HG03439 (cell line): Measurements from ENCODE around the gene ZNF569.
"Not testable (repeated sequence)": the region's sequence is repeated elsewhere in the genome, so short reads cannot be mapped to it uniquely, and the experiment has no call there.

Experiments
- ATAC-seq: cut with Tn5 transposase; IDR thresholded peaks from one replicate; pipeline ENCODE4 v1.9.1; 2021; ENCODE audit warnings: mild to moderate bottlenecking, moderate library complexity; ENCODE audit not compliant: unreplicated experiment

ZNF569 gene

DNA sequence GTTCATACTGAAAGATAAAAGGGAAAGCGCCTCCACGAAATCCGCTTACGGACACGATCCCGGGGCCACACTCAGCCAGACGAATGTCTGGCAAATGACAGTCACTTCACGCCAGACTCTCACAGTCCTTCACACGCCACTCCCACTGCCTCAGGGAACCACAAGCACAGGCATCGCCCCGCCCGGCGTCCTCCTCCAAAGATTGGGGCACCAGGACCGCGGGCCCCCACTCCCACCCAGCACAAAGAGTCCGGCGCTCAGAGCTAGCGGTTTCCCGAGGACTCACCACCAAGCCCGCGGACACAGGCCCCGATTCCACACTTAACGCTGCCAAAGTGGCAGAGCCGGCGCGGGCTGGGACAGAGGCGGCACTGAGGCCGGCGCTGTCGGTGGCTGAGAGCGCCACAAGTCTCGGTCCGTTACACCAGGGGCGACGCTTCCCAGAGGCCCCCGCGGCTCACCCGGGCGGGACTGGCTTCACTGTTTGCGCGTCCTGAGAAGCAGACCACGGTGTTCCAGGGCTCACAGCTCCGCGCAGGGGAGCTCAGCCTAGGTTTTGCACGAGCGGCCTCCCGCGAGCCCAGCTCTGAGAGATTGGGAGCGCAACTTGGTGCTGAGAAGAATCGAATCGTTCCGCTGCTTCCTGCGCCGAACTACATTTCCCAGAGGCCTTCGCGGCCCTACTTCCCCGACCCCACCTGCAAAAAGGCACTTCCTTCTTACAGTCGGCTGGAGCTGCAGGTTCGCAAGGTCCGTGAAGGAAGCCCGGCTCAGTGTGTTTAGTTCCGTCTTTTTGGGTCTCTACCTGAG lies at the start of gene ZNF569:
Gene ZNF569, minus strand, starts transcription at position 647 of the 810 bp plus-strand sequence. CDS start 22,523 bp downstream, outside the sequence.
- ATAC-seq, result peak; percentile 66

DNA sequence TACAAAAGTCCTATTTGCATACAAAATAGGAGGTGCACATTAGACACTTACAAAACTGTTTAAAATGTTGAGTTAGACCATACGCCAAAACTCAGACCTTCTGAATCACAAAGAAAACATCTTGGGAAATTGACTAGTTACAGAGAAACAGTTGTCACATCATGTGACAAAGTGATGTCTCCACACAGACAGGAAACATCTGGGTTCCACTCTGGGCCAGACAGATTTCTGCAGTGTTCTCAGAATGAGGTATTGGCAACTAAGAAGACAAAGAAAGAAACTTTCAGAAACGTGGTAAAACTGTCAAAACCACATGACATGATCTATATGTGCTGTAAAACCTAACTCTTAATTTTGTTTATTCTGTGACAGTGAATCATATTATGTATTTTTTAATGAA lies 46.2 kb upstream of the ZNF569 start:
- no peak for ATAC-seq

DNA sequence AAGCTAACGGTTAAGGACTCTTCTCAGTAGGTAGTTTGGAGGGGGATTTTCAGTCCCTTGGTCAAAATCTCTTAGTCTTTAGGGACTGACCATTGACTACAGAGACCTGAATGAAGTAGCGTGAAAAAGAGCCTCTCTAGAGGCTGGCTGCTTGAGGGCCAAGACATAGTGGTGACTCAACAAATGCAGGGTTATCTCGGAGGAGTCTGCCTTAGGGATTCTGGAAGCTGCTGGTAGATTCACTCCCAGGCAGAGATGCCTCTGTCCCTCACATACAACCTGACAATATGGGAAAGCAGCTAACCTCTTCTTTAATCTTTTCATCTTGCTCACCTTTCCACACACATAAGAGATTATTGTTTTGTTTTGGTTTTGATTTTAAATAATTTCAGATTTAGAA lies 44.6 kb upstream of the ZNF569 start:
- ATAC-seq, result no peak

DNA sequence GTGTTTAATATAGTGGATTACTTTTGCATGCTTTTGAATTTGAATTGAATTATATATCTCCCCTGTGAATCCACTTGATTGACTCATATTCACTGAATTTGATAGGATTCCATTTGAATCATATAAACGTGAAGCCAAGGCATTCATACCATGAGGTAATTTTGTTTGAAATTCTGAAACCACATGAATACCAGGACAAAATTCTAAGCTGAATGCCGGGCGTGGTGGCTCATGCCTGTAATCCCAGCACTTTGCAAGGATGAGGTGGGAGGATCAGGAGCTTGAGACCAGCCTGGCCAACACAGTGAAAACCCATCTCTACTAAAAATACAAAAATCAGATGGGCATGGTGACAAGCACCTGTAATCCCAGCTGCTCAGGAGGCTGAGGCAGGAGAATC lies 43.9 kb upstream of the ZNF569 start:
- no peak for ATAC-seq

DNA sequence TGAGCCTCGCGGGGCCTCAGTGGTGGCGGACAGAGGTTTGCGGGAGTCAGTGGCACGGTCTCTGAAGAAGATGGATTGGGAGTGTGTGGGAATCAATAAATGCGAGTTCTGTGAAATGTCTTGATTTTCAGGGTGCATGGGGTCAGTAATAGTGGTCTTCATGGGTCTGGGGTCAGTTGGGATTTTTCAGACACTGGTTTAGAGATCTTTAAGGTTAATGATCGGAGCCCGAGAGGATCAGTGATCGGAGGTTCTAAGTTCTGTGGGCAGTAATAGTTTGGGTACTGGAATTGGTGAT lies 39.9 kb upstream of the ZNF569 start:
- no peak for ATAC-seq

DNA sequence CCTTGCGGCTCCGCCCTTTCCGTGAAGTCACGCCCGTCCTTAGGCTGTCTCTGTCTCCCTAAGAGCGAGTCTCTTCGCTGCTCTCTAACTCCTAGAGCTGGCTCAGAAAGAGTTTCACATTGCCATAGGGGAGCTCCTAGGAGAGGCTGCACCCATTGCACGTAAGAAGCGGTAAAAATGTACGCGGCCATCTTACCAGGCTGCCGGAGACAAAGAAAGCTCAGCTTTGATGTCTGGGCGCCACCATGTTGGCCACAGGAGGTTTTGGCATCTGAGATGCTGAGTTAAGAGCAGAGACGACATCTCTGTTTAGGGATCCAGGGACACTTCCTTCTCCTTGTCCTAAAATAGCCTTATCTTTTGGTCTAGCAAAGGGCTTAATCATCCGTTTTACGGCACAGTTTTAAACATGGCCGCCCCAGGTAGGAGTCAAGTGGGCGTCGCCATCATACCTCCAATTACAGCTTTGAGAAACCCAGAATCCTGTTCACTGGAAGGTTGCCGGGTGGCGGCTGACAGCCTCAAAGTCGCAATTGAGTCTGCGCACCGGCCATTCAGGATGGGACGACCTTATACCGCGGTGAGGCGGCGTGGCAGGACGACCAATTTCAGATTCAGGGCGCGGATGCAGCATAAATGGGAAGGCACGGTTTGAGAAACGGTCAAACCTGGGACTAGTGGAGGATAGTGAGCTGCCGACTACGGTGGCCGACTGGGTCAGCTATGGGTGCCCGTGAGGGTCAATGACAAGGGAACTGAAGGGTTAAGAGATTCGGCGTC lies 39.3 kb upstream of the ZNF569 start, which contains the start of gene ZNF793:
Gene ZNF793, plus strand, starts transcription at position 553 of the 780 bp plus-strand sequence. CDS start 16,501 bp downstream, outside the sequence.
- ATAC-seq, result no peak

DNA sequence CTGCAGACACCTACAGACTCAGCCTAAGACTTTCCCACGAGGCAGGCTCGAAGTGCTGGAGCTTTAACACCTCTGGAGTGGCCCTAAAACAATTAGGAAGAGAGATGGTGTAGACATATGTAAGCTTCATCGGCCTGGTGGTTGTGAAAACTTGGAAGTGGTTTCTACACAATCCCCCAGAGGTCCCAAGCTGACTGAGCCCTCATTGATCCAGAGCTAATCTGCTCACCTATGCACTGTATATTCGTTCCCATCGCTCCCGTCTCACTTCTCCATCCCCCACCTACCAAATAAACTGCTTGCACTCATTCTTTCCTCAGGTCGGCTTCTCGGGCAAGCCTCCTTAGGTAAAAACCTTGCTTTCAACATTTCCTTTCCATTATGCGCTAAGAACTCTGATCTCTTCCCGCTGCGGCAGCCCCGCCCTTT lies 38.7 kb upstream of the ZNF569 start:
- ATAC-seq, result no peak

DNA sequence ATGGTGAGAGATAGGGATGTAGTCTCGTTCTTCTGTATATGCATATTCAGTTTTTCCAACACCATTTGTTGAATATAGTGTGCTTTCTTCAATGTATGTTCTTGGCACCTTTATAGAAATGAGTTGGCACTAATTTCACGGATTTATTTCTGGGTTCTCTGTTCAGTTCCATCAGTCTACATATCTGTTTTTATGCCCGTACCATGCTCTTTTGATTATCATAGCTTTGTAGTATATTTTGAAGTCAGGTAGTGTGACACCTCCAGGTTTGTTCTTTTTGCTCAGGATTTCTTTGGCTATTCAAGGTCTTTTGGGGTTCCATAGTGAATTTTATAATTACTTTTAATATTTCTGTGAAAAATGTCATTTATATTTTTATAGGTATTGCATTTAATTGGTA lies 25.0 kb upstream of the ZNF569 start:
- no peak for ATAC-seq

DNA sequence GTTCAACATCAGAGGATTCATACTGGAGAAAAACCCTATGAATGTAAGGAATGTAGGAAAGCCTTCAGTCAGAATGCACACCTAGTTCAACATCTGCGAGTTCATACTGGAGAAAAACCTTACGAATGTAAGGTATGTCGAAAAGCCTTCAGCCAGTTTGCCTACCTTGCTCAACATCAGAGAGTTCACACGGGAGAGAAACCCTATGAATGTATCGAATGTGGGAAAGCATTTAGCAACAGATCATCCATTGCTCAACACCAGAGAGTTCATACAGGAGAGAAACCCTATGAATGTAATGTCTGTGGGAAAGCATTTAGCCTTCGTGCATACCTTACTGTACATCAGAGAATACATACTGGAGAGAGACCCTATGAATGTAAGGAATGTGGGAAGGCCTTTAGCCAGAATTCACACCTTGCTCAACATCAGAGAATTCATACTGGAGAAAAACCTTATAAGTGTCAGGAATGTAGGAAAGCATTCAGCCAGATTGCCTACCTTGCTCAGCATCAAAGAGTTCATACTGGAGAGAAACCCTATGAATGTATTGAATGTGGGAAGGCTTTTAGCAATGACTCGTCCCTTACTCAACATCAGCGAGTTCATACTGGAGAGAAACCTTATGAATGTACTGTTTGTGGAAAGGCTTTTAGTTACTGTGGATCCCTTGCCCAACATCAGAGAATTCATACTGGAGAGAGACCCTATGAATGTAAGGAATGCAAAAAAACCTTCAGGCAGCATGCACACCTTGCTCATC lies 17.3 kb upstream of the ZNF569 start:
- no peak for ATAC-seq

DNA sequence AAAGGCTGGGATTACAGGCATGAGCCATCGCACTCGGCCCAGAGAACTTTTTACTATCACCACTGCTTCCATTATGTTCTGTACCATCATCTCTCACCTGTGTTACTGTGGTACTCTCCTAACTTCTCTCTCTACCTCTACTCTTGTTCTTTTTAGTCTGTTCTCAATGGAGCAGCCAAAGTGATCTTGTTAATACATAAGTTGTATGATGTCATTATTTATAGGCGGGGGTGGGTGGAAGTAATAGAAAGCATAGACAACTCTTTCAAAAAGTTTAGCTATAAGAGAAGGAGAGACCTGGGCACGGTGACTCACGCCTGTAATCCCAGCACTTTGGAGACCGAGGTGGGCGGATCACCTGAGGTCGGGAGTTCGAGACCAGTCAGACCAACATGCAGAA lies 4.9 kb upstream of the ZNF569 start:
- no peak for ATAC-seq

DNA sequence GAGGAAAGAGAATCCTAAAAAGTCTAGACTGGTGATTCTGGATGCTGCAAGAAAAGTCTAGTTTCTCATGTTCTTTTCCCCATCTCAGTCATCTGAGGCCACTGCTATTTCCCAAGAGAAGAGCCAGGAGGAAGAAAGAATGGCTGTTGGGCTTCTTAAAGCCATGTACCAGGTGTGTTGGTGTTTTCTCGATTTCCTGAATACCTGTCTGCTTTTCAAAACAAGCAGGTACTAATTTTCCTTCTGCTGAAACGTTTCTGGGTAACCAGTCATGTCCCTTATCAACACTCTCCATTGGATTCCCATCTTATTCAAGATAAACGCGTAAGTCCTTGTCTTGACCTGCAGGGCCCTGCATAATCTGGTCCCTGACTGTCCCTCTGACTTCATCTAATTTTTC lies 3.0 kb upstream of the ZNF569 start:
- ATAC-seq, result no peak

DNA sequence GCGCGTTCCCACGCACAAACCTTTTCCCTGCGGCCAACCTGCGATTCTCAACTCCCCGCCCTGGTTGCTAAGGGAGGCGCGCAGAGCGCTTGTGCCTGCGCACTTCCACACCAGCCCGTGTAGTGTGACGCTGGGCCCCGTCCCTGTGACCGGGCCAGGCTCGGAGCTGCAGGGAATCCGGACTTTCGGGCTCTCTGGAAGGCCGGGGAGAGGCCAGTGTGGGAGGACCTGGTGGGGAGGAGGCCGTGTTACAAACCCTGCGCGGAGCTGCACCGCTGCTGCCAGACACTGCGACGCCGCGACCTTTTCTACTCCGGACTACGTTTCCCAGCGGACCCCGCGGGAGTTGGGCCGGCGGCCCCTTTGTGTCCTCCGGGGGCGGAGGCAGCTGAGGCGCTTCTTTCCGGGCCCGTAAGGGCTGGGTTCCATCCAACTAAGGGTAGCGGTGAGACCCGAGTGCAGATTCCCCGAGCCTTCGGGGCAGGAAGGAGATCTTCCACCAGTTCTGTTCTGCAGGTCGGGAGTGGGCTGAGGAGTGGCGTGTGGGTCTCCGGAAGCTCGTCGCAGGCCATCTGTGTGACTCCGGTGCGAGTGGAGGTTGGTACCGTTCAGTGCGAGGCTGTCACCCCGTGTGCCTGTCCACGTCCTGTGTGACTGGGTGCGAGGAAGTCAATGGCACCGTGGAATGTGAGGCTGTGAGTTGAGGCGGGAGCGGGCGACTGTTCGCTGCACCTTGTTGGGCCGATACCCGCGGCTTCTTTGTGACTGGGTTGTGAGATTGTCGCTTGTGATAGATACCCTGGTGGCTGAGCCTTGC lies 1.9 kb upstream of the ZNF569 start, which contains the start of gene ZNF570:
Gene ZNF570, plus strand, starts transcription at position 396 of the 817 bp plus-strand sequence. CDS start 999 bp downstream, outside the sequence.
- peak; percentile 57 for ATAC-seq

DNA sequence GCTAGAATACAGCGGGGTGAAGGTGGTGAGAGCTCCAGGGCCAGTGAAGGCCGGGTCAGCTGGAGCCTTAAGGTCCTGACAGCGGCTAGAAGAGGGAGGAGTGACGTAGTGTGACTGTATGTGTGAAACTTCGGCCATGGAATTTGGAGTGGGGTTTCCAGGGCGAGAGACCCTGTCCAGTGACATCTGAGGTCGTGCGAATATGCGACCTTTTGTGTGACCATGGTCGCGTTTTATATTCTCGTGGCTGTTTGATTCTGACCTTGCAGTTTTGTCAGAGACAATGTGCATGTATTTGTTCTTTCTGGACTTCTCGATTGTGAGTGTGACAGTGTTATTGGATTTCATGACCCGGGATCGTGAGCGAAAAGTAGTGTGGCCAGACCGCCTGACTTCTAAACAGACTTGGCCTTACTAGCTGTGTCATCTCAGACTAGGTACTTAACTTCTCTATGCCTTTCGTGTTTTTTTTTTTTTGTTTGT lies 405 bp upstream of the ZNF569 start:
- no peak for ATAC-seq

DNA sequence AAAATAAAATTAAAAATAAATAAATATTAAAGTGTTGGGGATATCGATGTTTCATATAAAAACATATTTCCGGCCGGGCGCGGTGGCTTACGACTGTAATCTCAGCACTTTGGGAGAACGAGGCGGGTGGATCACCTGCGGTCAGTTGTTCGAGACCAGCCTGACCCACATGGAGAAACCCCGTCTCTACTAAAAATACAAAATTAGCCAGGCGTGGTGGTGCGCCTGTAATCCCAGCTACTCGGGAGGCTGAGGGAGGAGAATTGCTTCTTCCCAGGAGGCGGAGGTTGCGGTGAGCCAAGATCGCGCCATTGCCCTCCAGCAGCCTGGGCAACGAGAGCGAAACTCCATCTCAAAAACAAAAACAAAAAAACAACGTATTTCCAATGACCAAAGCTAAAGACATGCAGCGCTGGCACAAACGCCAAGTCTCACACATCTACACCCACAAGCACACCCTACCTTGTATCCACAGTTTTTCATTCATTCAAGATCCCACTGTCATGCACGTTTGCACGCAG lies 907 bp downstream of the ZNF569 start:
- no peak for ATAC-seq

DNA sequence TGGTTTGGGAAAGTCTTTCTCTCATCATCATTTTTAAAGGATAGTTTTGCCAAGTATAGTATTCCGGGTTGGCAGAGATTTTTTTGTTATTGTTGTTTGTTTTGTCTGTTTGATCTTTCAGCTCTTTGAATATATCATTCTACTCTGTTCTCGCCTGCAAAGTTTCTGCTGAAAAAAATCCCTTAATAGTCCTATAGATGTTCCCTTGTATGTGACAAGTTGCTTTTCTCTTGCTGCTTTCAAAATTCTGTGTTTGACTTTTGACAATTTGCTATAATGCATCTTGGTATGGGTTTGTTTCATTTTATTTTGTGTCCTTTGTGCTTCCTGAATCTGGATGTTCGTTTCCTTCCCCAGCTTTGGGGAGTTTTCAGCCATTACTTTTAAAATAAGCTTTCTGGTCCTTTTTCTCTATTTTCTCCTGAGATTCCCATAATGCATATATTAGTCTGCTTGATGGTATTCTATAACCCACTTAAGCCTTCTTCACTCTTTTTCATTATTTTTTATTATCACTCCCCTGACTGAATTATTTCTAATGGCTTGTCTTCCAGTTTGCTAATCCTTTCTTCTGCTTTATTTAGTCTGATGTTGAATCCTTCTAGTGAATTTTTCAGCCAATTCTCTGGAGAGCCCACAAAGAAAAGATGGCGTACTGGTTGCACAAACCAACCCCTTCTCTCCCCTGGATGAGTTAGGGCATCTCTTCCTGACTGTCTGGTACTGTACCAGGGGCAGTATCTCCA lies 14.6 kb downstream of the ZNF569 start:
- no peak for ATAC-seq

DNA sequence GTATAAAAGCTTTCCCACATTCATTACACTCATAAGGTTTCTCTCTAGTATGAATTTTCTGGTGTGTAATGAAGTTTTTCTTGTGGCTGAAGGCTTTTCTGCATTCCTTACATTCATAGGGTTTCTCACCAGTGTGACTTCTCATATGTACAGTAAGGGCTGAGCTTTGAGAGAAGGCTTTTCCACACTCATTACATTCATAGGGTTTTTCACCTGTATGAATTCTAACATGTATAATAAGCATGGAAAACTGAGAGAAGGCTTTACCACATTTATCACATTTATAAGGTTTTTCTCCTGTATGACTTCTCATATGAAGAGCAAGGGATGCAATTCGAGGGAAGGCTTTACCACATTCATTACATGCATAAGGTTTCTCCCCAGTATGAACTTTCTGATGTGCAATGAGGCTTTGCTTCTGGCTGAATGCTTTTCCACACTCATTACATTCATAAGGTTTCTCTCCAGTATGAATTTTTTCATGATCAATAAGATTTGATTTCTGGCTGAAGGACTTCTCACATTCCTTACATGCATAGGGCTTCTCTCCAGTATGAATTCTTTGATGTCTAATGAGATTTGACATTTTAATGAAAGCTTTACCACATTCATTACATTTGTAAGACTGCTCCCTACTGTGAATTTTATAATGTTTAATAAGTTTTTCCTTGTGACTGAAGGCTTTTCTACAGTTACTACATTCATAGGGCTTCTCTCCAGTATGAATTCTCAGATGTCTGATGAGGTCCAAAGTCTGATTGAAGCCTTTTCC lies 53.7 kb downstream of the ZNF569 start:
- ATAC-seq, result no peak

DNA sequence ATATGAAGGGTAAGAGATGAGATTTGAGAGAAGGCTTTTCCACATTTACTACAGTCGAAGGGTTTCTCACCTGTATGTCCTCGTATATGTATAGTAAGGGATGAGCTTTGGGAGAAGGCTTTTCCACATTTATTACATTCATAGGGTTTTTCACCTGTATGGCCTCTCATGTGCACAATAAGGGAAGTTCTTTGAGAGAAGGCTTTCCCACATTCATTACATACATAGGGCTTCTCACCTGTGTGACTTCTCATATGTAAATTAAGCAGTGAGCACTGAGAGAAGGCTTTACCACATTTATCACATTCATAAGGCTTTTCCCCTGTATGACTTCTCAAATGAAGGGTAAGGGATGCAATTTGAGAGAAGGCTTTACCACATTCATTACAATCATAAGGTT lies 54.5 kb downstream of the ZNF569 start:
- no peak for ATAC-seq

DNA sequence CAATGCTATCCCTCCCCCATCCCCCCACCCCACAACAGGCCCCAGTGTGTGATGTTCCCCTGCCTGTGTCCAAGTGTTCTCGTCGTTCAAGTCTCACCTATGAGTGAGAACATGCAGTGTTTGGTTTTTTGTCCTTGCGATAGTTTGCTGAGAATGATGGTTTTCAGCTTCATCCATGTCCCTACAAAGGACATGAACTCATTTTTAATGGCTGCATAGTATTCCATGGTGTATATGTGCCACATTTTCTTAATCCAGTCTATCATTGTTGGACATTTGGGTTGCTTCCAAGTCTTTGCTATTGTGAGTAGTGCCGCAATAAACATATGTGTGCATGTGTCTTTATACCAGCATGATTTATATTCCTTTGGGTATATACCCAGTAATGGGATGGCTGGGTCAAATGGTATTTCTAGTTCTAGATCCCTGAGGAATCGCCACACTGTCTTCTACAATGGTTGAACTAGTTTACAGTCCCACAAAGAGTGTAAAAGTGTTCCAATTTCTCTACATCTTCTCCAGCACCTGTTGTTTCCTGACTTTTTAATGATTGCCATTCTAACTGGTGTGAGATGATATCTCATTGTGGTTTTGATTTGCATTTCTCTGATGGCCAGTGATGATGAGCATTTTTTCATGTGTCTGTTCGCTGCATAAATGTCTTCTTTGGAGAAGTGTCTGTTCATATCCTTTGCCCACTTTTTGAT lies 61.0 kb downstream of the ZNF569 start:
- not testable (repeated sequence) for ATAC-seq
